ENCODE measurements around the gene TMEM52B.
A peak's percentile ranks its signal among the peaks of the same experiment; 100 is the strongest.
"Not testable (repeated sequence)": the region's sequence is repeated elsewhere in the genome, so short reads cannot be mapped to it uniquely, and the experiment has no call there.

The TMEM52B gene

GRCh38 chr12:10211940-10212738, 33.3 kb downstream of the TMEM52B start:
- peak; percentile 94 for DNase-seq (ENCODE audit: low spot score)

GRCh38 chr12:10212739-10213131, 33.9 kb downstream of the TMEM52B start, which contains the start of gene GABARAPL1:
GABARAPL1 (plus strand) TSS chr12:10212877; CDS start chr12:10213130, 253 bp downstream.
- DNase-seq (ENCODE audit: low spot score): peak; percentile 88

- DNase-seq (ENCODE audit: low spot score): peak; percentile 69
Observed at GRCh38 chr12:10213168-10214135, 34.6 kb downstream of the TMEM52B start.

- no peak for DNase-seq (ENCODE audit: low spot score)
Observed at GRCh38 chr12:10214136-10214894, 35.5 kb downstream of the TMEM52B start.

DNA sequence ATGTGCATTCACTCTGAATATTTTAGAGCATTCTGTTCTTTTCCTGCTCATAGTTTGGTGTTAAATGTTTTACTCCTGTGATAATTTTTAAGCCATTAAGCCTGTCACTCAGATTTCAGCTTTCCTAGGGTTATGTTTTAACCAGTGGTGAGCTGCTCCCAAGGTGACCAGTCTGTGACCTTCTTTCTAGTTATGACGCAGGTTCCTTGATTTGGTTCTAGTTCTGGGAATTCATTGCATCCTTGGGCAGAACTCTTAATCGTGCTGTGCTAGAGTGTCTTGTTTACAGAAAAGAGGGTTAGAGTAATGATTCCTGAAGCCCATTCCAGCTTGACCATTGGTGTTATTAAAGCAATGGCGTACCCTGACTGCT, 36.0 kb downstream of the TMEM52B start:
- no peak for DNase-seq (ENCODE audit: low spot score)

- no peak for DNase-seq (ENCODE audit: low spot score)
Observed at GRCh38 chr12:10215436-10215835, 36.6 kb downstream of the TMEM52B start.

DNA sequence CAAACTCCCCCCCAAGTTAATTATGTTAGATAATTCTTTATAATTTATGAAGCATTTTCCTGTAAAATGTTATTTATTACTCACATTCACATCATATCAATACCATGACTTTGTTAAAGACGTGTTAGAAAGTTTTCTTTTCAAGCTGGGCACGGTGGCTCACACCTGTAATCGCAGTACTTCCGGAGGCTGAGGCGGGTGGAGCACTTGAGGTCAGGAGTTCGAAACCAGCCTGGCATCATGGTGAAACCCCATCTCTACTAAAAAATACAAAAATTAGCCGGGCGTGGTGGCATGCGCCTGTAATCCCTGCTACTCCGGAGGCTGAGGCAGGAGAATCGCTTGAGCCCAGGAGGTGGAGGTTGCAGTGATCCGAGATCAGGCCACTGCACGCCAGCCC, 37.1 kb downstream of the TMEM52B start:
- not testable (repeated sequence) for DNase-seq (ENCODE audit: low spot score)

DNA sequence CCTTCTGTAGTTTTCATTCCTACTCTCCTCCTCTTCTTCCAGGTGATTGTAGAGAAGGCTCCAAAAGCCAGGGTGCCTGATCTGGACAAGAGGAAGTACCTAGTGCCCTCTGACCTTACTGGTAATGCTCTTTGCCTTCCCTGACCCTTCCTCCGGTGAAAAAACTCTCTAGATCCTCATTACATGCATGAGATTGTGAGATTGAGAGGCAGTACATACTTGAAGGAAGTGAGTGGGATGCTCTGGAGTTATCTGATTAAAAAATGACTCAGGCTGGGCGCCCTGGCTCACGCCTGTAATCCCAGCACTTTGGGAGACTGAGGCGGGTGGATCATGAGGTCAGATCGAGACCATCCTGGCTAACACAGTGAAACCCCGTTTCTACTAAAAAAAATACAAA, 39.2 kb downstream of the TMEM52B start:
- no peak for DNase-seq (ENCODE audit: low spot score)

- DNase-seq (ENCODE audit: low spot score): peak; percentile 70
Observed at GRCh38 chr12:10220398-10221077, 41.7 kb downstream of the TMEM52B start.

DNA sequence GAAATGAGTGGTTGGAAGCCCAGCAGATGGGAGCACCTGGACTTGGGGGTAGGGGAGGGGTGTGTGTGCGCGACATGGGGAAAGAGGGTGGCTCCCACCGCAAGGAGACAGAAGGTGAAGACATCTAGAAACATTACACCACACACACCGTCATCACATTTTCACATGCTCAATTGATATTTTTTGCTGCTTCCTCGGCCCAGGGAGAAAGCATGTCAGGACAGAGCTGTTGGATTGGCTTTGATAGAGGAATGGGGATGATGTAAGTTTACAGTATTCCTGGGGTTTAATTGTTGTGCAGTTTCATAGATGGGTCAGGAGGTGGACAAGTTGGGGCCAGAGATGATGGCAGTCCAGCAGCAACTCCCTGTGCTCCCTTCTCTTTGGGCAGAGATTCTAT, 43.0 kb downstream of the TMEM52B start:
- no peak for DNase-seq (ENCODE audit: low spot score)

- DNase-seq (ENCODE audit: low spot score): no peak
Observed at GRCh38 chr12:10223208-10223607, 44.4 kb downstream of the TMEM52B start.

DNA sequence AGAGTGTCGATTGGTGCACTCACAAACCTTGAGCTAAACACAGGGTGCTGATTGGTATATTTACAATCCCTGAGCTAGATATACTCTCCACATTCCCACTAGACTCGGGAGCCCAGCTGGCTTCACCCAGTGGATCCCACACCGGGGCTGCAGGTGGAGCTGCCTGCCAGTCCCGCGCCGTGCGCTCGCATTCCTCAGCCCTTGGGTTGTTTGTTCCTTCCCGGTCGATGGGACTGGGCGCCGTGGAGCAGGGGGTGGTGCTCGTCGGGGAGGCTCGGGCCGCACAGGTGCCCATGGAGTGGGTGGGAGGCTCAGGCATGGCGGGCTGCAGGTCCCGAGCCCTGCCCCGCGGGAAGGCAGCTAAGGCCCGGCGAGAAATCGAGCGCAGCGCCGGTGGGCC, 46.6 kb downstream of the TMEM52B start:
- not testable (repeated sequence) for DNase-seq (ENCODE audit: low spot score)

DNA sequence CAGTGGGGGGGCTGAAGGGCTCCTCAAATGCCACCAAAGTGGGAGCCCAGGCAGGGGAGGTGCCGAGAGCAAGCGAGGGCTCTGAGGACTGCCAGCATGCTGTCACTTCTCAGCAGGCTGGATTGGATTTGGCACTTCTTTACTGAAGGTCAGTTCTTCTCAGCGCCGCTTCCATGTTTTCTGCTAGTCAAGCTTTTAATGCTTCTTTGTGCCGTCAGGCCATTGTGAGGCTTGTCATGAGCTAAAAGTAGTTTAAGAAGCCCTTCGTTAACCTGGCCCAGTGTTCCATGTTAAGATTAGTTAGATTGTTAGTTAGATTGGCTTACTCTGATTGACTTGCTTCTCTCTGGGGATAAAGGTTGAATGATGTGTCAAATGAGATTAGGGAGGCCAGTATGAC, 47.3 kb downstream of the TMEM52B start:
- DNase-seq (ENCODE audit: low spot score): no peak

GRCh38 chr12:10226731-10227130, 47.9 kb downstream of the TMEM52B start:
- no peak for DNase-seq (ENCODE audit: low spot score)

DNA sequence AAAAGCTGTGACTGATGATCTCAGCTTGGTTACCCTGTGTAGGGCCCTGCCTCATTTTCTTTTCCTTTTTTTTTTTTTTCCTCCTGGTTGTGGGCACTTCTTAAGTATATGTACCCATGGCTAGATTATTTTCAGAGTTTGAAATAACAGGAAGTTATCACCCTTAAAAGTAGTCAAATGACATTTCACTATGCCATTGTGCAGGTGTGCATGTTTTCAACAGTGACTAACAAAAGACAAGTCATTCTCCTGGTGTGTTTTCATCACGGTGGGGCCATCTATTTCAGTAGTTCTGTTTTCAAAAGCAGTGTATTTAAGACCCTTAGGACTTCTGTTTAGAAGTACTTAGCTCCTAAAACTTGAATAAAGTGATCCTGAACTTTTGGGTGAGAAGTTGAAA, 48.8 kb downstream of the TMEM52B start:
- DNase-seq (ENCODE audit: low spot score): no peak

- DNase-seq (ENCODE audit: low spot score): no peak
Observed at GRCh38 chr12:10234562-10234961, 55.7 kb downstream of the TMEM52B start.

GRCh38 chr12:10235761-10236631, 57.2 kb downstream of the TMEM52B start:
- DNase-seq (ENCODE audit: low spot score): peak; percentile 51

DNA sequence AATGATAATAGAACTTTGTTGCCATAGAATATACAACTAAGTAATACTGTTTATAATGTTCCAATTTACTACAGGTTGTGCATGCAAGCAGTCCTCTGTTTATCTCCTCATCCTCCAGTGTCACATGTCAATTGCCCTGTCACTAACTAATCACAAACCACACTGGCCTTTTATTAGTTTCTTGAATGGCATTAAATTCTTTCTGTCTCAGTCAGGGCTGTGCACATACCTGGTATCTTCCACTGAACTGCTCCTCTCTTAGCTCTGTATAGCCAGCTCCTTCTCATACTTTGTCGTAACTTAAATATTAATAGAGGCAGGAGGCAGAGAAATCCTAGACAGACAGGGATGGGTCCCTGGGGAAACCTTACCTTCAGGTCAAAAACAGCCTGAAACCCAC, 57.9 kb downstream of the TMEM52B start:
- no peak for DNase-seq (ENCODE audit: low spot score)

DNA sequence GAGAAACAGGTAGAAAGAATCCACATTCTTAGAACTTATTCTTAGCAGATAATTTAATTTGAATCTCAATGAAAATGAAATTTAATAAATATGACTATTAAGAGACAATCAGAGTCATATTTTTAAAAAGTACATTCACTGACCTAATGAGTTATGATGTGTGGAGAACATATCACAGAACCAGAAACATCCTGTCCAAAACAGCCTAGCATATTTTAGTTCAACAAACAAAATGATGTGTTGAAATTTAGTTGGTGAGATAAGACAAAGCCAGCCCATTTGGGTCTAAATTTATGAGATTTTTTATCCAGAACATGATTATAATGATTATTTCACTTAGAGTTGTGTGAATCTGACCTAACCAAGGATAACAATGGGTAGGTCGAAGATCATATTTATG, 59.7 kb downstream of the TMEM52B start:
- DNase-seq (ENCODE audit: low spot score): no peak

DNA sequence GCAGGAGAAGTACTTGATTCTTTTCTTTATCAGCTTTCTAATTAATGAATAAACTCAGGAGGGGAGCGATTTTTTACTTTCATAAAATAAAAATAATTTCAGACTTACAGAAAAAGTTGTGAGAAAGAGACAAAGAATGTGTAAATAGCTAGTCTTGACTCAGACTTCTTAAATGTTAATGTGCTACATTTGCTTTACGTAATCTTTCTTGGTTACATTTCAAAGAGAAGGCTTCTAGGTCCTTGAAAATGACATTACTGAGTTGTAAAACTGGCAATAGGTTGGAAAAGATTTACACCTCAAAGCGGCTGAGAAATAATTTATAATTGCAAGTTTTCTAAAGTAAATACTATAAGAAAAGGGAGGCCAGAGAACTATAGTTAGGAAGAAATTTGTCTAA, 62.5 kb downstream of the TMEM52B start:
- DNase-seq (ENCODE audit: low spot score): no peak

Data from globus pallidus (tissue), 1 donor.